ENCODE results near the gene SLC38A4.

The SLC38A4 gene

GRCh38 chr12:46811185-46811584 is 14.6 kb downstream of the SLC38A4 start:
- no peak for DNase-seq

- DNase-seq, result no peak
Observed at GRCh38 chr12:46808955-46809697, 16.7 kb downstream of the SLC38A4 start.

DNA sequence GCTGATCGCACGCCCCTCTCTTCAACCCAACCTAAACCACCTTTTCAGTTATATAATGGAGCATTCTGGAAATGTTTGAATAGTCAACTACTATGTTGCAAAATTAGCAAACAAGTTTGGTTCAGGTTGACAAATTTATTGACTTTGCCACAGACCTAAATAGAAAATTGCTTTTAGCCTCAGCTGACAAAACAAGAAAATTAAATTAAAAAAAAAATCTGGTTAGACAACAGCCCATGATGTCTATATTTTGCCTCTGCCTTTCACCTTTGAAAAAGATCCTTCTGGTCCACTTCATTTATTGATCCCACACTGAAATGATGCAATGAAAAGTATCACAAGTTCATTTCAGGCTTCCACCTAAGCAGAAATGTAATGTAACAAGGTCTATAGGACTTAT is 17.5 kb downstream of the SLC38A4 start:
- DNase-seq, result no peak

- DNase-seq, result no peak
Observed at GRCh38 chr12:46804054-46804453, 21.7 kb downstream of the SLC38A4 start.

GRCh38 chr12:46803517-46803916 is 22.3 kb downstream of the SLC38A4 start:
- no peak for DNase-seq

DNA sequence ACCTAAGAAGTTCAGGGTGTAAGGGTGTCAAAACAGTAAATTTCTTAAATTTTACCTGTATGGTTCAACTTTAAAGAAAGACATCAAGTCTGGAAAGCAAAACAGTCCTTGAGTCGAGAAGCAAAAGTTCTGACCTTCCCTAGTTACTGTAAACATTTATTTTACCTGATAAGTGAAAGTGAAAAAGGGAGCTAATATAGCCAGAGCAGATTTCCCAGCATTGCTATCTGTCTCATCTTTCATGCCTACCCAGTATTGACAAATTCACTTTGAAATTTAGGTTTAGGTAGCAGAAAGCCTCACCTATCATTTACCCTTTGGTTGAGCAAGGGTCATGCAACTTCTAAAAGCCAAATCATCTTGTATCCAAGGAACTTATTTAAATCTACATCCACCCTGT is 24.5 kb downstream of the SLC38A4 start:
- no peak for DNase-seq

GRCh38 chr12:46800160-46800559 is 25.6 kb downstream of the SLC38A4 start:
- DNase-seq, result no peak

- DNase-seq, result no peak
Observed at GRCh38 chr12:46798648-46799047, 27.1 kb downstream of the SLC38A4 start.

DNA sequence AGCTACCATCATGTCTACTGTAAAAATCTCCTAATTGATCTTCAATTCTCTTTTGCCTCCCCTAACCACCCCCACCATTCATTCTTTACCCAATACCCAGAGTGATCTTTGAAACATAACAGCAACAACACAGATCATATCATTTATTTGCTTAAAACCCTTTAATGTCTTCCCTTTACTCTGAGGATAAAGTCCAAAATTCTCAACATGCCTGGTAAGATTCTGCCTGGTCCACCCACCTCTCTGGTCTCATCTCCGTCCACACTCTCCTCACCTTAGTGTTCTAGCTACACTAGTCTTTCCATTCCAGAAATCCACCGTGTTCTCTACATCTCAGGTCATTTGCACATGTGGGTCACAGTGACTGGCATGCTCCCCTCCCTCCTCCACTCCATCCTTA is 27.7 kb downstream of the SLC38A4 start:
- DNase-seq, result no peak

DNA sequence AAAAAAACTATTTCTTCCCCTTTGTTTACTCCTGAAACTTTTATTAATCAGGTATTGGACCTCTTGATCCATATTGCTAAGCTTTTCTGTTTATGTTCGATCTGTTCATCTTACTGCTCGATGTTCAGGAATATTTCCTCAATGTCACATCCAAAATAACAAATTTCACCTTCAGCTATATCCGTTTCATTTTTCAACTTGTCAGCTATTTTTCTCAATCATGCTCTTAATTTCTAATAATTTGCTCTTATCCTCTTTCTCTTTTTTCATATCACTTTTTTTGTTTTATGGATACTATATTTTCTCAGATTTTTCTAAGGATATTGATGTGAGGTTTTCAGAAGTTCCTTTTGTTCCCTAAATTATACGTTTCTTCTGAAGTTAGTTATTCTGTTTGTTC is 29.8 kb downstream of the SLC38A4 start:
- DNase-seq, result no peak

DNA sequence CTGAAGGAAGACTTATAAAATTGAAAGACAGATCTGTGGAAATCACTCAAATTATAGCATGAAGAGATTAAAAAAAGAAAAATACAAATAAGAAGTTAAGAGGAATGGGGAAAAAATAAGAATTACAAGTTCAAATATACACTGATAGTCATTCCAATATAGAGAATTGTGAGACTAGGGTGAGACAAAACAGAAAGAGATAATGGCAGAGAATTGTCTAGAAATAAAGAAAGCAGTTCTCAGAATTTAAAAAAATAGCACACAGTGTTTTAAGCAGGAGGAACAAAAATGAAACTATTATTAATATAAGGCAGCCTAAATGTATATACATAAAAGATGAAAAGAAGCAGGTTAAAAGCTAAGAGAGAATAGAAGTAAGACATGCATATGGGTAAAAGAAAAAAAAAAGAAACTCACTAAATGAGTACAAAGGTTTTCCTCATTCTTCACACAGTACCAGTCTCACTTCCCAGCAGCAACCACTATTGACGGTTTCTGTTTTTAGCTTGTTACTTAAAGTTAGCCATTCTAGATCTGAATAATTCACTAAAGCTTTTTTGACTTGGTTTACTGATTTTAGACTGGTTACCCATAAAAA is 31.1 kb downstream of the SLC38A4 start:
- DNase-seq, result no peak

- no peak for DNase-seq
Observed at GRCh38 chr12:46792925-46793324, 32.9 kb downstream of the SLC38A4 start.

- DNase-seq, result no peak
Observed at GRCh38 chr12:46790066-46790465, 35.7 kb downstream of the SLC38A4 start.

DNA sequence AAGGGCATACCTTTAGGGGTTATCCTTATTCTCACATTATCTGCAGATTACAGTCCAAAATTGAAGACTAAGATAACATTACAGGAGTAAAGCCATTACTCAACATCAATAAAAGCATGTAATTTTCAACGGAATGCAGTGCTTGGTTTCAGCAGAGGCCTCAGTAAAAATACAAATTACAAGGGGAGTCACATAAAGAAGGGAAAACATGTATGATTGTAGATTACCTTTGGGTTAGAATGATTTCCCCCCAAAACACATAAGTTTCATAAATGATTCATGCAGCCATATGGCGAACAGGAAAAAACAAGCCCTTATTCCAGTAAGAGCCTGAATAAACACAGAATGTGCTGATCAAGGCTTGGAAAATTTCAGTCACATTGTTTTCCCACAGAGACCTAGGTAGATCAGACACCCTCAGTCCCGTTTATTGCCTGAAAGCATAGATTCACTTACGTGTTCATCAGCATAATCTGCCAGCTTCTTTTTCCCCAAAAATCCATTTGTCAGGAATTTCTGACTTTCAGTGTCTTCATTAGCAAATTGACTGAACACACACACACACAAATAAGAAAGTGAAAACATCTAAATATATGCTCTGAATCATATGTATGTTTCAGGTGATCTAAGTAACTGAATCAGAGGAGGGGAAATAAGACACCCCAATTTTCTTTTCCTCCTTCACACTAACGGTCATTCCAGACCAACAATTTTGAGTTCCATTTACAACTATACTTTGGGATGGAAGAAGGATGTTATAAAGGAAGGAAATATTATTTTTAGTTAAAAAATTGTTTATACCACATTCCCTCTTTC is 37.5 kb downstream of the SLC38A4 start:
- DNase-seq, result no peak

DNA sequence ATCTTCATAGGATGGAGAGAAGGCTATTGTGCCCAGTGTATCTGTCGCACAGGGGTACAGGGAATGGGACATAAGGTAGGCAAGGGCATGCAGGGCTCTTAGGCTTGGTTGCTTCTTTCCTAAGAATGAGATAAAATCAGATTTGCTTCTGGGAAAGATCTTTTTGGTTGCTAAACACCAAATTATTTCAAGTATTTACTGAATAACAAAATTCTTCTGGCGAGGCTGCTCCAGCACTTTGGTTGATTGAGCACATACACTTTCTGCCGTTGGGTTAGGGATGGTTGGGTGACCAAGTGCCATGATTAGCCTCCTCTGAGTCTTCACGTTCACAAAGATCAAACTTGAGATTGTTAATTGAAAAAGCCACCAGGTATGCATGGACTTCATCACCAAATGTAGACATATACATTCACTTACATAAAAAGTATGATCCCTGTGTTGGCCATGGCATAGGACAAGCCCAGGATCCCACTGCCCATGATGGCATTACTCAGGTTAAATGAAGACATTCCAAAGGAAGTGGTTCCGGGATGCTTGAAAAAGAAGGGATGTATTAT is 38.2 kb downstream of the SLC38A4 start:
- no peak for DNase-seq

DNA sequence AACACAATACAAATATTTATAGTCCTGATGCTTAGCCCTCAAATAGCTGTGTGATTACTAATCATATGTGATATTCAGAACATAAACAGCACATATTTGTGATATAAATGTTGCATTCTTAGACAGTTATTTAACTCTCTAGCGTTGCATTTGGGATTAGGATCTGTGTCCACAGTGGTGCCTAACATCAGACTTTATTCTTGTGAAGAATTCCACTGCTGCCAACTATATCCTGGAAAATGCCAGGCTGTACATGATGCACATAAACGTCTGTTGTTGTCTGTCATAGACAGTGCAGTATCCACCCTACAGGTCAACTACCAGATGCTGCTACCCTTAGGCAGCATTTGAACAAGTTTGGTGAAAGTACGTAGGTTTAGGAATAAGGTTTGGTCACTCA is 39.0 kb downstream of the SLC38A4 start:
- no peak for DNase-seq

- DNase-seq, result no peak
Observed at GRCh38 chr12:46785382-46785781, 40.4 kb downstream of the SLC38A4 start.

- no peak for DNase-seq
Observed at GRCh38 chr12:46783871-46784270, 41.9 kb downstream of the SLC38A4 start.

GRCh38 chr12:46779879-46780278 is 45.9 kb downstream of the SLC38A4 start:
- DNase-seq, result no peak

DNA sequence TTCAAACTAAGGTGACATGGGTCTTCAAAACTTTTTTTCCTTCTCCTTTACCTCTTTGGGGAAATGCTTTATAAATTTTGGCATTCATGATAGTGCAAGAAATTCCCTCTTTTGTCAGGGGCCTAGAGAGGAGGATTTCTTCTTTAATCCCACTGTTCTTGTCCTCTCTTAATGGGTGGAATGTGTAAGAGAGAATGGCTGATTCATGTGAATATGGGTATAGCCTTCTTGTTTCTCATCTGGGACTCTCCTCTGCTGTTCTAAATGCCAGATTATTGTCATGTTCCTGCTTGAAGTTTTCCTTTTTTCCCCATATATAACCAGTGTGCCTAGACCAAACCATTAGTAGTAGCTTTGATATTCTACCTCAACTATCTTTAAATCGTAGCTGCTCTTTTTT is 46.7 kb downstream of the SLC38A4 start:
- DNase-seq, result no peak

- DNase-seq, result no peak
Observed at GRCh38 chr12:46778415-46778814, 47.4 kb downstream of the SLC38A4 start.

DNA sequence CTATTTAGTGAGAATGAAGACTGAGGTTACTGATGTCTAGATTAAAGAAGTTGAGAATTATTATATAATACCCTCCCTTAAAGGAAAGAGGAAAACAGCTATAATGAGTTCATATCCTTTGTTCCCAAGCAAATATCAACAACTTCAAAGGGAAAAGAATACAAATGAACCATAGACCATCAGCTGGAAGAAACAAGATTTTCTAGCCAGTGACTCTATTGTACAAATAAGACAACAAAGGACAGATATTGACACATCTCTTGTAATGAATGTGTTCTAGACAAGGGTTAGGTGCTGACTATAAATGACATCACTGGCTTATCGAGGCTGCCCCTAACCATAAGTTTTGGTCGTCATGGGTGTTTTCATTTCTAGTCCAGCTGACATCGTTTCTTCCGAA is 48.2 kb downstream of the SLC38A4 start:
- DNase-seq, result no peak

- DNase-seq, result no peak
Observed at GRCh38 chr12:46775796-46776195, 50.0 kb downstream of the SLC38A4 start.

- no peak for DNase-seq
Observed at GRCh38 chr12:46774322-46774633, 51.5 kb downstream of the SLC38A4 start.
